Calu3 (cell line): ENCODE results near the gene ZFTA. TPM values are rescaled to one million over a fixed set of nuclear protein-coding genes. Genes with fewer than 3 reads are reported as not detected.

ENCODE experiments used
- BruUV-seq: library from RNA; stranded (reverse); fragments of 400-500 nt; replicated peaks from 2 replicates; lab custom pipeline; 2021; lab: Mats Ljungman, UMichigan
- CTCF ChIA-PET: fragments of 300-600 bp; sonication (Branson Sonifier 250); formaldehyde crosslinking; loops from one replicate; lab custom pipeline; 2022; ENCODE audit warnings: antibody characterized with exemption; lab: Charles Lee
- DNase-seq: peaks from one replicate; pipeline ENCODE4 v3.0.0; 2022
- H3K27ac Mint-ChIP-seq: one replicate; pipeline ENCODE4 v1.8.0; 2022; ENCODE audit warnings: mixed read lengths; ENCODE audit not compliant: unreplicated experiment
- H3K27me3 Mint-ChIP-seq: one replicate; pipeline ENCODE4 v1.8.0; 2022; ENCODE audit warnings: mixed read lengths; ENCODE audit not compliant: unreplicated experiment
- H3K36me3 Mint-ChIP-seq: one replicate; pipeline ENCODE4 v1.8.0; 2022; ENCODE audit warnings: mild to moderate bottlenecking, moderate library complexity, mixed read lengths; ENCODE audit not compliant: insufficient read depth, unreplicated experiment
- H3K4me1 Mint-ChIP-seq: one replicate; pipeline ENCODE4 v1.8.0; 2022; ENCODE audit warnings: mild to moderate bottlenecking, low read depth, mixed read lengths; ENCODE audit not compliant: unreplicated experiment
- H3K4me3 Mint-ChIP-seq: one replicate; pipeline ENCODE4 v1.8.0; 2022; ENCODE audit warnings: mild to moderate bottlenecking, low read depth, moderate library complexity, mixed read lengths; ENCODE audit not compliant: unreplicated experiment
- H3K9me3 Mint-ChIP-seq: one replicate; pipeline ENCODE4 v1.8.0; 2022; ENCODE audit warnings: low read depth, mixed read lengths; ENCODE audit not compliant: unreplicated experiment
- CTCF ChIP-seq: fragments of 200-600 bp; IDR thresholded peaks from one replicate; pipeline ENCODE4 v1.8.0; 2022; ENCODE audit warnings: antibody characterized with exemption; ENCODE audit not compliant: unreplicated experiment
- intact Hi-C: fragments of 100-400 bp; cut with micrococcal nuclease; formaldehyde crosslinking; loops from one replicate; pipeline ENCODE4 v1.10.0; 2022; ENCODE audit not compliant: unreplicated experiment
- total RNA-seq: library from RNA; stranded (reverse); gene quantifications from 2 replicates; pipeline ENCODE4 v1.2.3, GENCODE V29; 2022

ZFTA gene
- total RNA-seq, 1 experiment from 2014 or later: 12.1 TPM

- DNase-seq: no peak
- Mint-ChIP-seq H3K4me1 (peaks cover 16% of the 10 kb centered on the region), H3K27me3 (no peaks in the 10 kb centered on the region), H3K9me3 (no peaks in the 10 kb centered on the region), H3K36me3 (peaks cover 7% of the 10 kb centered on the region), H3K4me3 (no peak overlapping the region), H3K27ac (no peak overlapping the region)
- intact Hi-C loops: no loop called here
- CTCF ChIA-PET: no interaction called here
- no TSS peak for BruUV-seq
- no peak for TF ChIP-seq CTCF
Observed at GRCh38 chr11:63805844-63806415, 37.4 kb upstream of the ZFTA start.

GRCh38 chr11:63804259-63804658 is 35.7 kb upstream of the ZFTA start:
- Mint-ChIP-seq H3K36me3 (peaks cover 7% of the 10 kb centered on the region), H3K27ac (peak overlapping the region; percentile 73), H3K4me3 (no peak overlapping the region), H3K4me1 (peaks cover 16% of the 10 kb centered on the region), H3K27me3 (no peaks in the 10 kb centered on the region), H3K9me3 (no peaks in the 10 kb centered on the region)
- DNase-seq: peak; percentile 56
- intact Hi-C loops: no loop called here
- no peak for TF ChIP-seq CTCF
- CTCF ChIA-PET: no interaction called here
- BruUV-seq: no TSS peak

GRCh38 chr11:63802637-63803414 is 34.3 kb upstream of the ZFTA start:
- BruUV-seq: no TSS peak
- no peaks in the 10 kb centered on the region for H3K27me3 Mint-ChIP-seq
- no peak overlapping the region for H3K27ac Mint-ChIP-seq
- peaks cover 16% of the 10 kb centered on the region for H3K4me1 Mint-ChIP-seq
- peaks cover 7% of the 10 kb centered on the region for H3K36me3 Mint-ChIP-seq
- CTCF ChIA-PET: no interaction called here
- no peak overlapping the region for H3K4me3 Mint-ChIP-seq
- intact Hi-C loops: no loop called here
- no peak for TF ChIP-seq CTCF
- DNase-seq: no peak
- H3K9me3 Mint-ChIP-seq: no peaks in the 10 kb centered on the region

GRCh38 chr11:63800921-63801320 is 32.3 kb upstream of the ZFTA start:
- CTCF ChIA-PET: interaction anchor here (0.6 kb wide), 1 partner anchor 199 kb away, joined by 4 read pairs; no protein-coding TSS in a partner anchor
- H3K27me3 Mint-ChIP-seq: no peaks in the 10 kb centered on the region
- H3K4me3 Mint-ChIP-seq: no peak overlapping the region
- H3K27ac Mint-ChIP-seq: no peak overlapping the region
- no peak for TF ChIP-seq CTCF
- peaks cover 16% of the 10 kb centered on the region for H3K4me1 Mint-ChIP-seq
- intact Hi-C loops: no loop called here
- BruUV-seq: no TSS peak
- H3K36me3 Mint-ChIP-seq: peaks cover 7% of the 10 kb centered on the region
- no peaks in the 10 kb centered on the region for H3K9me3 Mint-ChIP-seq
- DNase-seq: no peak
